Raji (cell line): ENCODE results near the gene PALM3.

ENCODE experiments used
- POLR2A ChIP-seq: IDR thresholded peaks from 2 replicates; pipeline ENCODE4 v1.6.1; 2011; ENCODE audit warnings: low read depth, low read length, control low read depth; ENCODE audit not compliant: insufficient read depth

PALM3 gene, protein sequence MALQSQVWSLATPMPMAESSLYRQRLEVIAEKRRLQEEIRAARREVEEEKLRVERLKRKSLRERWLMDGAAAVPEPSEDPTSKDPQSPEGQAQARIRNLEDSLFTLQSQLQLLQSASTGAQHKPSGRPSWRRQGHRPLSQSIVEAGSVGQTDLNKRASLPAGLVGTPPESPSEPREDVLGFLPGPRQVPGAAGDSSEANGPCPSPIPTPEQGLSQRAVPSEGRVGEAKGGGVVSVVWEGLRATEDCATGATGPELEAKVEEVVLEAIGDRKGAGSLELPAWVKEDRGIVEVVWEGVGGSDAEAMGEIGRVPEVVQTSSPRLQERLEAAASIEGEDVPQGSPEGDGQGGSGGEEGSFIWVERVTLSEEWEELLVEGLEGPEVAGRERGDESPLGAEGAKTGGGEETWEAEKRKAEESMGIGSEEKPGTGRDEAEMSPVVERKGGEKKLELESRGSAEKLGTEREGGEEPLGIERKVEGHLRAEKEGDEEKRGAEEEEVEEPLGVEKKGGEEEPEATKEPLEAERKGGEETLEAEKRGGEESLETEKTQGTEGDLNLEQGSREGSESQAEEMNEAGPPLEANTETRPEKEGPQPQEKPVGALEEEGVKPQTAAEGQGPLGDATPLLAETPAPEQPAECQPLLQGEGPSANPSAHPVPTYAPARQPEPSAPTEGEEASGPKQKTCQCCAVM

DNA sequence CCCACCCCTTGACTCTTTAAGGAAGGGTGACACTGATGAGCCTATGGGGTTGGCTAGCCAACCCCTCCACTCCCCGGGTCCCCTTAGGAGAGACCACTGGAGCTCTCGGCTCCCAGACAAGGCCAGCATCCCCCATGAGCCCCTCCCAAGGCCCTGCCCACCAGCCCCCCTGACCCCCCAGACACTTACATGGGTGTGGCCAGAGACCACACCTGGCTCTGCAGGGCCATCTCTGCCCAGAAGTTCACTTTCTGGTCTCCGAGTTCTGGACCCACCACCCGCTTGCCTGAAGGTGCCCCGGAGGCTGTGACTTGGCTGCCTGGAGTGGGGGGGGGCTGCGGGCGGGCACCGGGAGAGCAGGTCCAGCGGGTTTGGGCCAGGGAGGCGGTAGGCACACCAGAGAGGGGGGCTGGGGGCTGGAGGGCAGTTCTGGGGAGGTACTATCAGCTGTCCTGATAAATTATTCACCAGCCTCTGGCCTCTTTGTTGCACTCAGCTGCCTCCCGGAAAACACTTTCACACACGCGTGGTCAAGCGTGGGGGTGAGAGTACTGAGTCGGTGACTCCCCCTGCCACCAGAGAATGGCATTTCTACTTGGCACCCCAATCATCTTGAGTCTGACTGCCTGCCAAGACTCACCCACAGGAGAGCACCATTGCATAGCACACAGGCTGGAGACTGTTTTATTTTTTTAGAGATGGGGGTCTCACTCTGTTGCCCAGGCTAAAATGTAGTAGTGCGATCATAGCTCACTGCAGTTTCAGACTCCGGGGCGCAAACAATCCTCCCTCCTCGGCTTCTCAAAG lies at the start of gene PALM3:
PALM3 (minus strand) TSS at position 326 of the 807 bp plus-strand sequence; CDS start at position 230, 96 bp downstream.
- TF ChIP-seq POLR2A = no peak

DNA sequence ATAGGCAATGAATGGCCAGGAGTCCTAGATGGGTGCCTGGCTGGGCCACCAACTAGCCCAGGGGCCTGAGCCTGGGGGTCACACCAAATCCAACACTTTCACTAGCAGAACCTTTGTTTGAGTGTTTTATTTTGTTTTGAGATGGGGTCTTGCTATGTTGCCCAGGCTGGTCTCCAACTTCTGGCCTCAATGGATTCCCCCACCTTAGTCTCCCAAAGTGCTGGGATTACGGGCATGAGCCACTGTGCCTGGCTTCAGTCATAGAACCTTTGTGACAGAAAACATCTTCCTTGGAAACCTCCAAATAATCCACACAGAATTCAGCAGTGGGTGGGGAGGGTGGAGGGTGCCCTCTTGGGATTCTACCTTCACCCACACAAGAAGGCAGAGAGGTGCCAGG lies 49.6 kb upstream of the PALM3 start:
- no peak for TF ChIP-seq POLR2A

DNA sequence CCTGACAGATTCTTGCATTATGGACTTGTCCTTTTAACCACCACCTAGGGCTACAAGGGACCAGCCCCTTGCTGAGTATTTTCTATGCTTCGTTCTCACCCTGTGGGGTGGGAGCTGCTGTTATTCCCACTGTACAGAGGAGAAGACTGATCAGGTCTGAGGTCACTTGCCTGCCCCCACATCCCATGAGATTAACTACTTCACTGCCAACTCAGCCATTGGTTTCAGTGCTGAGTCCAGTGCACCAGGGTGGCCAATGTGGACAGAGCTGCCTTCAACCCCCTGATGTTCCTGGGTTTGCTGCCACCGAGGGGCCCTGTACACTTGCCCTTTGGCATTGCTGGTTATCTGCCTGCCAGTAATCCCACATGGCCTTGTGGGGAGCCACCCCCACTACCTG lies 48.8 kb upstream of the PALM3 start:
- no peak for TF ChIP-seq POLR2A

DNA sequence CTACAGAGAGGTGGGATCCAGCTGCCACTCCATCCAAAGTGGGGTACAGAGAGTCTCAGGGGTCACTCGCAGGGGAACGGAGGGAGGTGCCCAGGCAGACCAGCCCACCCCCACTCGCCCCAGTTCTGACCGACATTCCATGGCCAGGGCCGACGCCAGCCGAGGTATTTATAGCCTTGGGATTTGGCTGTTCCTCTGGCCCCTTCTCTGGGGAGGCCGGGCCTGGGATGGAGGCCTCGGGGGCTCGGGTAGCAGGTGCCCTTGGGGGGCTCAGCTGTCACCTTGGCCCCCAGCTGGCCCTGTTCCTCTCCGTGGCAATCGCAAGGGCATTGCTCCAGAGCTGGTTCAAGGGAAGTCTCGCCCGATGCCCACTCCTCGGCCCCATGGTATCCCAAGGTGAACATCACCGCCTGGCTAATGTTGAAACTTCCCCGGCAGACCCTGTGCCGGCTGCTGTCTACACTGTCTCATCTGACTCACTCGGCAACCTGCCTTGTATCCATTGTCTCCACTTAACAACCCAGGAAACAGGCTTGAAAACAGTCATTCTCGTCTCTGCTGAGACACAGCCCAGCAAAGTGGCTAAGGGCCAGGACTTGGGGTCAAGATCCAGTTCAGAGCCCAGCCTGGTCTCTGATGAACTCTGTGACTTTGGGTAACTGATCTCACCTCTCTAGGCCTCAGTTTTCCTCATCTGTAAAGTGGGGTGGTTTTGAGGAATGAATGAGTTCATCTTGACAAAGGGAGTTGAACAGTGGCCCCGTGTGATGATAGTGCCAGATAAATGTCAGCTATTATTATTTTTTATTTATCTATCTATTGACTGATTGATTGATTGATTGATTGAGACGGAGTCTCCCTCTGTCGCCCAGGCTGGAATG lies 45.9 kb upstream of the PALM3 start:
- no peak for TF ChIP-seq POLR2A

DNA sequence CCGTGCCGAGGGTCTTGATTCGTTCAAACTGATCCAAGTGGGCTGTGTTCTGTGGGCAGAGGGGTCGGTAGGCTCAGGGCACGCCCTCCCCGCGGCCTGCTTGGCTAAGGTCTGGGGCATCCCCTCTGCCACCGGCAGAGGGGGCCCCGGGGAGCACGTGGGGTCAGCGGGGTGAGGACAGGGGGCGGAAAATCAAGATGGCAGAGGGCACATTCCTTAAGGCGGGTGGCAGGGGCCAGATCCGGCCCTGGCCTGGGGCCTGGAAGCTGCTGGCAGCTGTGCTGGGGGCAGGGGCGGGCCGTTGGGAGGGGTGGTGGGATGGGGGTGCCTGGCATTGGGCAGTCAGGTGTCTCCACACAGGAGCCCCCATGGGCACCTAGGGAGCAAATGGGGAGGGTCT lies 45.0 kb upstream of the PALM3 start:
- TF ChIP-seq POLR2A = no peak

DNA sequence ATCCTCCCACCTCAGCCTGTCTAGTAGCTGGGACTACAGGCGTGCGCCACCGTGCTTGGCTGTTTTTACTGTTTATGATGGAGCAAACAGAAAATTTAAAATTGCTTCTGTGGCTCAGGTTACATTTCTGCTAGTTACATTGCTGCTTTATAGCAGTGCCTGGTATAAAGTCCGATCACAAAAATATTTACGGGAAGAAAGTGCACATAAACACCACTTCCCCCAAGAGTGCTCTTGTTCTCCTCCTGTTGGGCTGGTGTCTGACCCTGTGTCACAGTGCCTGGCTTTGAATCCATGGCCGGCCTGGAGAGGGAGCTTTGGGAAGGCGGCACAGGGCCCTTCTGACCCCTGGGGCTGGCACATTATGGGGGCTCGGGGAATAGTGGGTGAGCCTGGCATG lies 43.8 kb upstream of the PALM3 start:
- no peak for TF ChIP-seq POLR2A

DNA sequence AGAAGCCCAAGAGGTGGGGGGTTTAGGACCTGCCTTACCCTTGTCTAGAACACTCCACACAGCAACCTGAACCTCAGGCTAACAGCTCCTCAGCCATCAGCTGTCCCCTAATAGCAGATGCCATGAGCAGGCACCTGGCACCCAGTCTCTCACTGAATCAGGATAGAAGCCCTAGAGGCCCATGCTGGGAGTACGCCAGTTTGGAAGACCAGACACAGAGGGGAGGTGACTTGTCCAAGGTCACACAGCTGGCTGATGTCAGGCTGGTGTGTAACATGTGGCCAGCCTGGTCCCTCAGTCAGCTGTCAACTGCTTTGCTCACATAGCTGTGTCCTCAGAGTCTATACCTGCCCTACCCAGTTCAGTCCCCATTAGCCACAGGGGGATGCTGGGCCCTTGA lies 41.4 kb upstream of the PALM3 start:
- TF ChIP-seq POLR2A = no peak

DNA sequence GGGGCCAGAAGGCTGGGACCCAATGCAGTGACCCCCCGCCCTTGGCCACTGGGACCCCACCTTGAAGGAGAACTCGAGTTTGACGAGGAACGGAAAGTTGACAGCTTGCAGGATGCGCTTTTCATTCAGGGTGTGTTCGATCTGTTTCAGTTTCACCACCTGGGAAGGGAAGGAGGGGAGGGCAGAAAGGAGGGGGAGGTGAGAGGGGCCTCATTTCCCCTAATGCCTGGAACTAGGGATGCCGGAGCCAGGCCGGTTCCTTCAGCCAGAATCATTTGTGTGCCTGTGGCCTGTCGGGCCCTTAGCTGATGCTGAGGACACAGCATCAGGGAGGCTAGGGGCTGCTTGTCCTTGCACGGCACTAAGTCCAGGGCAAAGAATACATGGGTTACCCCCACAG lies 40.9 kb upstream of the PALM3 start:
- TF ChIP-seq POLR2A = no peak

DNA sequence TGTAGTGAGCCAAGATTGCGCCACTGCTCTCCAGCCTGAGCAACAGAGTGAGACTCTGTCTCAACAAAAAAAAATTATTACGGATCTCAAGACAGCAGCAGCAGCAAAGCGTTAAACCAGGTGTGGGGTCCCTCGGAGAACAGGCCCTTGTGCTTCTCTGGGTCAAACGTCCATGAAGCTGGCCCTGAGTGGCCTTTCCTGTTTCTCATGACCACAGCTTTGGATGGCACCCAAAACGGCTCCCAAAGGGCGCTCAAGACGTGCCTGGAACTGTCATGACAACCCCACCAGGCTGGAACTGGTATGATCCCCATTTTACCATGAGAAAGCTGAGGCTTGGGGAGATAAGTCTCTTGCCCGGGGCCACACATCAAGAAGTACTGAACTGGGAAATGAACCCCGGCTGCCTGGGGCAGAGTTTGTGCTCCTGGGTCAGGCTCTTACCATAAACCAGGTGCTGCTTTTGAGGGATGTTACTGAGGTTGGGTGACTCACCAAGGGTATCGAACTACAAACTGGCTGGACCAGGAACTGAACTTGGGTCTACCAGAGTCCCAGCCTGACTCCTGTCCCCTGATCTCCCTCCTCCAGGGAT lies 40.3 kb upstream of the PALM3 start:
- TF ChIP-seq POLR2A = no peak

DNA sequence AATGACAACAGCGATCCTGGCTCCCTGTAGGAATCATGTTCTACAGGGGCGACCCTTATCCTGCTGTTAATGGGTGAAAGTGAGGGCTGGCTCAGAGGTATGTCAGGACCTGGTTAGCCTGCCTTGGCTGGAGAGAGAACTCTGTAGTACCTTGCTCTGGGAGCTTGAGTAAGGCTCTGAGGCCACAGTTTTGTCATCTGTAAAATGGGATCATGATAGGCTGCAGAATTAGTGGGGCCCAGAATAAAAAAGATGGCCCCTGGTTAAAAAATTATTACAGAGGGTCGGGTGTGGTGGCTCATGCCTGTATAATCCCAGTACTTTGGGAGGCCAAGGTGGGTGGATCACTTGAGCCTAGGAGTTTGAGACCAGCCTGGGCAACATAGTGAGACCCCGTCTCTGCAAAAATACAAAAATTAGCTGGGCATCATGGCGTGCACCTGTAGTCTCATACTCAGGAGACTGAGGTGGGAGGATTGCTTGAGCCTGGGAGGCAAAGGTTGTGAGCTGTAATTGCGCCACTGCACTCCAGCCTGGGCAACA lies 39.2 kb upstream of the PALM3 start:
- no peak for TF ChIP-seq POLR2A

DNA sequence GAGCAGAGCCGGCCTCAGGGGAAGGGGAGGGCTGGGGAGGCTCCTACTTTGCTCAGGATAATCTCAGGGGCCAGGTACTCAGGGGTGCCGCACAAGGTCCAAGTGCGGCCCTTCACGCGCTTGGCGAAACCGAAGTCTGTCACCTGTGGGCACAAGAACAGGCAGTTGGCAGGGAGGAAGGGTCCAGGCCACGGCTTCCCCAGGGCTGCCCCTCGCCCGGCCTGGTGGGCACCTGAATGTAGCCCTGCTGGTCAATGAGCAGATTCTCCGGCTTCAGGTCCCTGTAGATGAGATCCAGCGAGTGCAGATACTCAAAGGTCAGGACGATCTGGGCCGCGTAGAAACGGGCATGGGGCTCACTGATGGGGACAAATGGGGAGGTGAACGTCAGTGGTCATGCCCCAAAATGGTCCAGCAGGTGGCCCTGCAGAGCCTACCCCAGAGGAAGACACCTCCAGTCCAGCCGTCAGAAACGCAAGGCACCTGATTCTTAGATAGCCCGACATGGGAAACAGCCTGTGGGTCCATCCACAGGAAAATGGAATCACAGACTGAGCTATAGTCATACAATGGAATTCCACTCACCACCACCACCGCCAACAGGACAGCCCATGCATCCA lies 35.8 kb upstream of the PALM3 start:
- TF ChIP-seq POLR2A = no peak

DNA sequence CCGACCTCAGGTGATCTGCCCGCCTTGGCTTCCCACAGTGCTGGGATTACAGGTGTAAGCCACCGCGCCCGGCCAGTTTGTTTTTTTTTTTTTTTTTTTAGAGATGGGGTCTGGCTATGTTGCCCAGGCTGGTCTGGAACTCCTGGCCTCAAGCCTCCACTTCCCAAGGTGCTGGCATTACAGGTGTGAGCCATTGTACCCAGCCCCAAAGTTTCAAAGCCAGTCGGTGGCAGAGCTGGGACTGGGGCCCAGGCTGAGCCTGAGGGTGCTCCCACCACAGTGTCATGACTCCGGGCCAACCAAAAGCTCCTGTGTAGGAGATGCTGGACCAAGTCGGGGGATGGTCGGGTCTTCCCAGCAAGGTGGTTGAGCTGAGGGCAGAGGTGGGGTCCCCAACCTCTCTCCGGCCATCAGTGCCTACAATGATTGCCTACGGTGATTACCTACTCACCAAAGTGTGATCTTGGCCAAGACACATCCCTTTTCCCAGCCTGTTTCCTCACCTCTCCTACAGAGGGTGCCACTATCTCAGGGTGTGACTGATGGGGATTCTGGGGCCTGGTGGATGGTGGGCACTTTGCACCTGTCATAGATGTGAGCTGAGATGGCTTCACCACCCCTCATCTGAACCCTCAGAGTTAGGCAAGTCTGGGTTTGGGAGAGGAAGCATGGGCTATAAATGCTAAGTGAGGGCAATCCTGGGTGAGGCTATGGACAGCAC lies 34.6 kb upstream of the PALM3 start:
- no peak for TF ChIP-seq POLR2A

DNA sequence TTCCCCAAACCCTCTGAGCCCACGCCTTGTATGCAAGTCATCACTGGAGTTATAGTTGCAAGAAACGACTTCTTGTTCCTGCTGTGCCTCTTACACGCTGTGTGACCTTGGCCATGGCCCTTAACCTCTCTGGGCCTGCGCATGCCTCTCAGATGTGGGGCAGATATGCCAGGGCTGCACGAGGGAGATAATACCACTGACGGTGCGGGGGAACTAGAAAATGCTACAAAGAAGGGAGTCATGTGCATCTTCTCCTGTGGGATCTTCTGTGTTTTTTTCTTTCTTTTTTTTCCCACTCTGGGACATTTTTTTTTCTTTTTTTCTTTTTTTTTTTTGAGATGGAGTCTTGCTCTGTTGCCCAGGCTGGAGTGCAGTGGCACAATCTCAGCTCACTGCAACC lies 33.0 kb upstream of the PALM3 start:
- TF ChIP-seq POLR2A = no peak
